ENCODE results near the gene KRT78.

The KRT78 gene

GRCh38 chr12:52794479-52795331 lies 54.1 kb downstream of the KRT78 start:
- no peak for DNase-seq

- no peak for DNase-seq
Observed at GRCh38 chr12:52792185-52793029, 56.4 kb downstream of the KRT78 start.

- DNase-seq = no peak
Observed at GRCh38 chr12:52791271-52792184, 57.3 kb downstream of the KRT78 start.

GRCh38 chr12:52790427-52791270 lies 58.1 kb downstream of the KRT78 start:
- no peak for DNase-seq

- no peak for DNase-seq
Observed at GRCh38 chr12:52789637-52790426, 59.0 kb downstream of the KRT78 start.

GRCh38 chr12:52788876-52789636 lies 59.7 kb downstream of the KRT78 start:
- no peak for DNase-seq

GRCh38 chr12:52788192-52788875 lies 60.5 kb downstream of the KRT78 start:
- no peak for DNase-seq
